Hindlimb muscle (tissue), 1 donor: ENCODE measurements around the gene PPP2R2C. TPM values are rescaled to one million over a fixed set of nuclear protein-coding genes. Genes with fewer than 3 reads are reported as not detected.
A peak's percentile ranks its signal among the peaks of the same experiment; 100 is the strongest.

ENCODE experiments used
- DNase-seq: peaks from one replicate; pipeline ENCODE4 v3.0.0-alpha.2; 2013
- polyA plus RNA-seq: library from polyadenylated mRNA; unstranded; fragments of 120-200 nt; gene quantifications from one replicate; pipeline ENCODE4 v1.2.1, GENCODE V29; 2013; ENCODE audit not compliant: insufficient read length

PPP2R2C gene
- polyA plus RNA-seq, 1 donor, result 0.45 TPM

GRCh38 chr4:6339818-6340445 lies 132.5 kb downstream of the PPP2R2C start:
- no peak for DNase-seq

GRCh38 chr4:6338951-6339817 lies 133.2 kb downstream of the PPP2R2C start:
- no peak for DNase-seq

GRCh38 chr4:6338175-6338950 lies 134.1 kb downstream of the PPP2R2C start:
- no peak for DNase-seq

- no peak for DNase-seq
Measured at GRCh38 chr4:6337331-6337935, 135.0 kb downstream of the PPP2R2C start.

GRCh38 chr4:6336166-6336565 lies 136.2 kb downstream of the PPP2R2C start:
- no peak for DNase-seq

GRCh38 chr4:6335040-6335590 lies 137.3 kb downstream of the PPP2R2C start:
- no peak for DNase-seq

GRCh38 chr4:6334203-6334887 lies 138.1 kb downstream of the PPP2R2C start:
- no peak for DNase-seq

- DNase-seq, result no peak
Measured at GRCh38 chr4:6333301-6334202, 138.9 kb downstream of the PPP2R2C start.

GRCh38 chr4:6332669-6333050 lies 139.8 kb downstream of the PPP2R2C start:
- no peak for DNase-seq

GRCh38 chr4:6332042-6332668 lies 140.3 kb downstream of the PPP2R2C start:
- no peak for DNase-seq

GRCh38 chr4:6331468-6331867 lies 140.9 kb downstream of the PPP2R2C start:
- DNase-seq, result no peak

GRCh38 chr4:6331018-6331417 lies 141.4 kb downstream of the PPP2R2C start:
- DNase-seq, result no peak

- no peak for DNase-seq
Measured at GRCh38 chr4:6330384-6330767, 142.0 kb downstream of the PPP2R2C start.

- DNase-seq, result no peak
Measured at GRCh38 chr4:6329478-6330383, 142.7 kb downstream of the PPP2R2C start.

GRCh38 chr4:6328526-6328925 lies 143.9 kb downstream of the PPP2R2C start:
- no peak for DNase-seq

GRCh38 chr4:6327220-6327917 lies 145.0 kb downstream of the PPP2R2C start:
- DNase-seq, result peak; percentile 79

GRCh38 chr4:6326312-6327060 lies 145.9 kb downstream of the PPP2R2C start:
- no peak for DNase-seq

GRCh38 chr4:6325788-6326290 lies 146.6 kb downstream of the PPP2R2C start:
- no peak for DNase-seq
